ENCODE results near the gene HOXA3.
A peak's percentile ranks its signal among the peaks of the same experiment; 100 is the strongest.

HOXA3 gene

GRCh38 chr7:27143023-27143949, 9.1 kb downstream of the HOXA3 start, which contains the start of gene HOXA5:
TSS of gene HOXA5 (minus strand) at chr7:27143681. CDS start at chr7:27143607, 74 bp downstream.
- DNase-seq (ENCODE audit: low read depth) = no peak
- in situ Hi-C loops (cut with HindIII; ENCODE audit: low sequenced_read_pairs) = no loop called here
- TF ChIP-seq CTCF (IDR thresholded peaks at IDR 0.05; ENCODE audit: low read depth, low read length, missing control alignments) = peak; percentile 73
- peak within 1 kb of the TSS; percentile 31 for H3K4me3 ChIP-seq (ENCODE audit: low read depth, low read length)

- TF ChIP-seq CTCF (IDR thresholded peaks at IDR 0.05; ENCODE audit: low read depth, low read length, missing control alignments) = no peak
- H3K4me3 ChIP-seq (ENCODE audit: low read depth, low read length) = peak overlapping the region; percentile 31
- DNase-seq (ENCODE audit: low read depth) = no peak
- in situ Hi-C loops (cut with HindIII; ENCODE audit: low sequenced_read_pairs) = no loop called here
These were observed 9.8 kb downstream of the HOXA3 start for GRCh38 chr7:27142580-27143022.

DNA sequence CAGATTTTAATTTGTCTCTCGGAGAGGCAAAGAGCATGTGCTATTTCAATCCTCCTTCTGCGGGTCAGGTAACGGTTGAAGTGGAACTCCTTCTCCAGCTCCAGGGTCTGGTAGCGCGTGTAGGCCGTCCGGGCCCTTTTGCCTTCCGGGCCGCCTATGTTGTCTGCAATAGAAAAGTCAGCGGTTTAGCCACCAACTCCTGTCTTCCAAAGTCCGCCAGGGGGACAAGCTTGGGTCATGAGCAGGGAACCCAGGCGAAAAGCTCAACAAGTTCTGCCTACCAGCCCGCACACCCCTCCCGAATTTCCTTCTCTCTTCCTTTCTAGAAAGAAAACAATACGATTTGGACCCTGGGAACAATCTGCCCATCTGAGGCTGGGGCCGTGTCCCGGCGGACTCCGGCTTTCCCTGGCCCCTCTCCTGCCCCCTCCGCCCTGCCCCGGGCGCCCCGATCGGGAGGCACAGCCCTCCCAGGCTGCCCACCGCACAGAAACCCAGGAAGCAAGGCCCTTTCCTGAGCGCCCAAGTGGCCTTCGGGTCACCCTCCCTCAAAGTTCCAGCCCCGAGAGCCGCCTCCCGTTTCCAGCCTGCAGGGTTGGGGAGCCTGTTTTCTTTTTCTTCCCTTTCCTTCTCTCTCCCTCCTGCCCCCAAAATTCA, 10.3 kb downstream of the HOXA3 start:
- in situ Hi-C loops (cut with HindIII; ENCODE audit: low sequenced_read_pairs) = no loop called here
- peak; percentile 5 for TF ChIP-seq CTCF (IDR thresholded peaks at IDR 0.05; ENCODE audit: low read depth, low read length, missing control alignments)
- no peak for DNase-seq (ENCODE audit: low read depth)
- H3K4me3 ChIP-seq (ENCODE audit: low read depth, low read length) = peak overlapping the region; percentile 31

- DNase-seq (ENCODE audit: low read depth) = no peak
- H3K4me3 ChIP-seq (ENCODE audit: low read depth, low read length) = no peak overlapping the region
- in situ Hi-C loops (cut with HindIII; ENCODE audit: low sequenced_read_pairs) = no loop called here
- TF ChIP-seq CTCF (IDR thresholded peaks at IDR 0.05; ENCODE audit: low read depth, low read length, missing control alignments) = no peak
These were observed 11.1 kb downstream of the HOXA3 start for GRCh38 chr7:27141137-27141922.

- no peak for DNase-seq (ENCODE audit: low read depth)
- H3K4me3 ChIP-seq (ENCODE audit: low read depth, low read length) = no peak overlapping the region
- in situ Hi-C loops (cut with HindIII; ENCODE audit: low sequenced_read_pairs) = no loop called here
- TF ChIP-seq CTCF (IDR thresholded peaks at IDR 0.05; ENCODE audit: low read depth, low read length, missing control alignments) = no peak
These were observed 12.1 kb downstream of the HOXA3 start for GRCh38 chr7:27140126-27140857.
